ENCODE measurements around the gene OOSP4A. TPM values are rescaled to one million over a fixed set of nuclear protein-coding genes. Genes with fewer than 3 reads are reported as not detected.

OOSP4A gene
- total and polyA plus RNA-seq, 2 of the 4 experiments (the other 2 are of a cell fraction), result not detected

DNA sequence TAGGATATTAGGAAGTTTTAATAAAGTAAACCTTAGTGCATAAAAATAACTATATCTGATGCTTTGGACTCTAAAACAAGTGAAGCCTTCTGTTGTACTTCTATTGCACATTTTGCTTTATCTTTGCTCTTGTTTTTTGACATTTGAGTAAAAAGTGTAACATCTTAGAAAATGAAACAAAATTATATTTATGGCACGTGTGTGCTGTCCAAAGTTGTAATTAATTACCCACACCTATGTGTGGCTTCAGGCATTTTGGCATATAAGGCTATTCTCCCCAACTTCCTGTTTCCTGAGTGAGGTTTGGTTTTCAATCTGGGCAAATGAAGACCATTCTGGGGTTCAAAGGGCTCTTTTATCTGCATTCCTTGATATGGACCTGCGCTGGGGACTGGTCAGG is 25.7 kb upstream of the OOSP4A start, which contains the start of gene OOSP1:
Gene OOSP1 (plus strand): TSS at position 301 of the 400 bp plus-strand sequence. CDS start 23 bp downstream, at position 324.
- Histone ChIP-seq H3K4ac (ENCODE audit: low read depth, low read length) (no peak within 1 kb of the TSS), H4K8ac (ENCODE audit: low read depth in 2 of 2, low read length in 2 of 2) (no peak within 1 kb of the TSS), H2AK9ac (replicated peaks; ENCODE audit: low read depth, low read length, poor library complexity) (no peak within 1 kb of the TSS), H3K56ac (ENCODE audit: extremely low read depth, insufficient read depth, low read length) (no peak within 1 kb of the TSS), H2BK5ac (ENCODE audit: low read depth, low read length, poor library complexity, severe bottlenecking) (no peak within 1 kb of the TSS), H3K79me1 (ENCODE audit: low read depth in 1 of 2, low read length in 2 of 2) (no peaks in the 10 kb centered on the region), H3K27me3 (ENCODE audit: control insufficient read depth, insufficient read depth, low read length) (no peaks in the 10 kb centered on the region), H2BK20ac (ENCODE audit: low read depth, low read length) (no peak within 1 kb of the TSS), H3K9me1 (ENCODE audit: insufficient read depth, low read length) (no peaks in the 10 kb centered on the region), H3K9ac (ENCODE audit: low read depth, low read length) (no peak within 1 kb of the TSS), H3K23ac (ENCODE audit: low read depth, low read length) (no peak within 1 kb of the TSS), H3K4me1 (ENCODE audit: control insufficient read depth, insufficient read depth, low read length) (no peaks in the 10 kb centered on the region), H4K20me1 (ENCODE audit: insufficient read depth, low read length) (no peaks in the 10 kb centered on the region), H3K14ac (replicated peaks; ENCODE audit: low read depth, low read length) (no peak within 1 kb of the TSS), H4K5ac (ENCODE audit: low read depth, low read length) (no peak within 1 kb of the TSS), H2AK5ac (ENCODE audit: low read depth, low read length) (no peak within 1 kb of the TSS), H2AFZ (replicated peaks; ENCODE audit: low read length, poor library complexity) (no peak within 1 kb of the TSS), H3K27ac (ENCODE audit: insufficient read depth, low read length) (no peak within 1 kb of the TSS), H3K9me3 (ENCODE audit: control insufficient read depth, insufficient read depth, low read length) (no peaks in the 10 kb centered on the region; the same call in 1 of the 2 replicates), H3K18ac (ENCODE audit: low read depth, low read length) (no peak within 1 kb of the TSS), H2BK15ac (ENCODE audit: low read depth, low read length) (no peak within 1 kb of the TSS), H3K4me3 (ENCODE audit: insufficient read depth, low read depth, low read length) (no peak within 1 kb of the TSS), H4K91ac (ENCODE audit: insufficient read depth, low read depth, low read length) (no peak within 1 kb of the TSS), H3K36me3 (ENCODE audit: control insufficient read depth, insufficient read depth, low read length) (no peaks in the 10 kb centered on the region), H3K4me2 (ENCODE audit: low read depth, low read length) (no peak within 1 kb of the TSS), H2BK120ac (ENCODE audit: low read depth, low read length) (no peak within 1 kb of the TSS)
- ATAC-seq (ENCODE audit: low read depth) (no peak), DNase-seq (no peak)
- no CpG with 5 or more reads among the region's 2 CpGs for WGBS, 2 experiments (ENCODE audit: extremely low coverage in 2 of 2, insufficient read length in 1 of 2)
- in situ Hi-C loops (cut with MboI; ENCODE audit: low sequenced_read_pairs), result no loop called here
- intact Hi-C loops (cut with micrococcal nuclease), result no loop called here
- no TSS peak for BruUV-seq (replicated peaks)
- ChIA-PET POLR2A (ENCODE audit: unreplicated experiment) (no interaction called here), CTCF (no interaction called here)
- no peak for TF ChIP-seq CHD1 (IDR thresholded peaks at IDR 0.05; ENCODE audit: low read depth, low read length)
- dilution Hi-C loops (cut with HindIII; ENCODE audit: low sequenced_read_pairs, unreplicated experiment), result no loop called here

Data from IMR-90 (cell line).